Suprapubic skin (tissue), 3 donors: ENCODE measurements around the gene PLAGL2.

ENCODE experiments used
- CTCF ChIP-seq, 2 donors: fragments of 200-600 bp in 1 of 2; fragments of 450-650 bp in 1 of 2; sonication (generic) in 1 of 2; IDR thresholded peaks; one replicate each; pipeline ENCODE4 v1.5.1; 2016 to 2019; ENCODE audit warnings: antibody characterized with exemption in 2 of 2, mild to moderate bottlenecking in 1 of 2, moderate library complexity in 1 of 2
- POLR2A ChIP-seq, 2 donors: fragments of 450-650 bp; IDR thresholded peaks; one replicate each; pipeline ENCODE4 v1.6.1; 2017; ENCODE audit warnings: antibody characterized with exemption in 2 of 2, mild to moderate bottlenecking in 2 of 2, moderate library complexity in 2 of 2

- TF ChIP-seq CTCF (IDR thresholded peaks at IDR 0.05) (no peak), POLR2A (IDR thresholded peaks at IDR 0.05) (no peak)
Measured at GRCh38 chr20:32157611-32158010, 49.9 kb downstream of the PLAGL2 start.
